ENCODE measurements around the gene CD24. TPM values are rescaled to one million over a fixed set of nuclear protein-coding genes. Genes with fewer than 3 reads are reported as not detected.
A peak's percentile ranks its signal among the peaks of the same experiment; 100 is the strongest.
"Not testable (repeated sequence)": the region's sequence is repeated elsewhere in the genome, so short reads cannot be mapped to it uniquely, and the experiment has no call there.

CD24 gene
- total and polyA plus RNA-seq, 4 donors = 0.94 to 41.7 (median 6.0) TPM

GRCh38 chr6:106989737-106990136 is 15.2 kb upstream of the CD24 start:
- H3K4me1 ChIP-seq (ENCODE audit: control insufficient read depth in 1 of 2, insufficient read depth in 2 of 2, low read length in 2 of 2); DNase-seq; H3K4me3 ChIP-seq (ENCODE audit: low read length in 2 of 2); H3K27ac ChIP-seq (ENCODE audit: low read depth in 1 of 2, low read length in 2 of 2); H3K36me3 ChIP-seq (ENCODE audit: control insufficient read depth in 1 of 2, insufficient read depth in 2 of 2, low read length in 1 of 2); H3K27me3 ChIP-seq (ENCODE audit: control insufficient read depth in 1 of 2, insufficient read depth in 2 of 2, low read length in 1 of 2); H3K9me3 ChIP-seq (ENCODE audit: control insufficient read depth, low read length); ATAC-seq (ENCODE audit: low FRiP score): not testable (repeated sequence)
- WGBS, 2 donors = 55 to 61% methylated on average over 3 of the region's 3 CpGs
- intact Hi-C loops (cut with DNase I) = loop anchor here in 1 of 2 donors (10.0 kb wide), 1 partner anchor 655 kb away; no protein-coding TSS in a partner anchor

DNA sequence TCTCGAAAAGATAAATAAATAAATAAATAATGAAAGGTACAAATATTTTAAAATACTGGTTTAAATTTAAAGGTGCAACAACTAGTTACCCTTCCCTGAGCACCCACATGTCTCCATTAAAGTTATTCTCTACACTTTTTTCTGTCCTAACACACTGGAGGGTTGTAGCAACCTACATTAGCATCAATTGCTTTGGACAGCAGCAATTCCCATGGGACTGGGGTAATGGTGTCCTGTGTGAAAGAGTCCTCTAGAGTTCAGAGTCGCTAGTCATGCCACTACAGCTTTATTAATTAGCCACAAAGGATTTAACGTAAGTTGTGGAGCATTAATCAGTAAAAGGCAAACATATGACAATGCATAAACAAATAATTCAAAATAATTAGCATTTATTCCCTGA is 14.1 kb upstream of the CD24 start:
- no peak overlapping the region for H3K4me3 ChIP-seq (ENCODE audit: low read length in 2 of 2)
- H3K36me3 ChIP-seq (ENCODE audit: control insufficient read depth in 1 of 2, insufficient read depth in 2 of 2, low read length in 1 of 2) = no peaks in the 10 kb centered on the region
- no peaks in the 10 kb centered on the region for H3K27me3 ChIP-seq (ENCODE audit: control insufficient read depth in 1 of 2, insufficient read depth in 2 of 2, low read length in 1 of 2)
- H3K9me3 ChIP-seq (ENCODE audit: control insufficient read depth, low read length) = no peaks in the 10 kb centered on the region
- intact Hi-C loops (cut with DNase I) = loop anchor here in 1 of 2 donors (10.0 kb wide), 1 partner anchor 654 kb away; no protein-coding TSS in a partner anchor
- DNase-seq = no peak
- no peak for ATAC-seq (ENCODE audit: low FRiP score)
- WGBS, 2 donors = 47 to 56% methylated on average over 3 of the region's 3 CpGs
- no peak overlapping the region for H3K27ac ChIP-seq (ENCODE audit: low read depth in 1 of 2, low read length in 2 of 2)
- H3K4me1 ChIP-seq (ENCODE audit: control insufficient read depth in 1 of 2, insufficient read depth in 2 of 2, low read length in 2 of 2) = no peaks in the 10 kb centered on the region

DNA sequence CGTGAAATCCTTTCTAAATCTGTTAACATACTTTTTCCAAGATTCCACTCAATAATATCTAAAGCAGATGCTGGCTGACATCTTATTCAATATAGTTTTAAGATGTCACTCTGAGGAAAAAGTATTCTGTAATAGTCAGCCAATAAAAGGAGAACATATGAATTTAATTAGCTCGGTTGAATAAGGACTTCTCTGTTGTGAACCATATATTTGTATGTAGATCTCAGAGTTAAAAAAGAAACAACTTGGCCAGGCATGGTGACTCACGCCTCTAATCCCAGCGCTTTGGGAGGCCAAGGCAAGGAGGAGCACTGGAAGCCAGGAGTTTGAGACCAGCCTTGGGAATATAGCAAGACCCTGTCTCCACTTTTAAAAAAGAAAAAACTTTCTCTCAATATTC is 7.4 kb upstream of the CD24 start:
- ATAC-seq (ENCODE audit: low FRiP score) = no peak
- intact Hi-C loops (cut with DNase I) = loop anchor here (5.0 to 10.0 kb wide), 2 partner anchors 535 to 647 kb away; no protein-coding TSS in a partner anchor
- H3K27me3 ChIP-seq (ENCODE audit: control insufficient read depth in 1 of 2, insufficient read depth in 2 of 2, low read length in 1 of 2) = no peaks in the 10 kb centered on the region

GRCh38 chr6:106980926-106981325 is 6.4 kb upstream of the CD24 start:
- no peak overlapping the region for H3K4me3 ChIP-seq (ENCODE audit: low read length in 2 of 2)
- no peak overlapping the region for H3K27ac ChIP-seq (ENCODE audit: low read depth in 1 of 2, low read length in 2 of 2)
- 73 to 83% methylated on average over 4 of the region's 4 CpGs for WGBS, 2 donors
- no peaks in the 10 kb centered on the region for H3K4me1 ChIP-seq (ENCODE audit: control insufficient read depth in 1 of 2, insufficient read depth in 2 of 2, low read length in 2 of 2)
- ATAC-seq (ENCODE audit: low FRiP score) (no peak), DNase-seq (no peak)
- intact Hi-C loops (cut with DNase I) = loop anchor here (5.0 to 10.0 kb wide), 2 partner anchors 534 to 646 kb away; no protein-coding TSS in a partner anchor
- no peaks in the 10 kb centered on the region for H3K36me3 ChIP-seq (ENCODE audit: control insufficient read depth in 1 of 2, insufficient read depth in 2 of 2, low read length in 1 of 2)
- H3K27me3 ChIP-seq (ENCODE audit: control insufficient read depth in 1 of 2, insufficient read depth in 2 of 2, low read length in 1 of 2) = no peaks in the 10 kb centered on the region
- H3K9me3 ChIP-seq (ENCODE audit: control insufficient read depth, low read length) = no peaks in the 10 kb centered on the region

More for the DNA sequence above, 7.4 kb upstream of the CD24 start:
- DNase-seq = no peak
- Histone ChIP-seq H3K36me3 (ENCODE audit: control insufficient read depth in 1 of 2, insufficient read depth in 2 of 2, low read length in 1 of 2) (no peaks in the 10 kb centered on the region), H3K9me3 (ENCODE audit: control insufficient read depth, low read length) (no peaks in the 10 kb centered on the region), H3K4me3 (ENCODE audit: low read length in 2 of 2) (no peak overlapping the region), H3K4me1 (ENCODE audit: control insufficient read depth in 1 of 2, insufficient read depth in 2 of 2, low read length in 2 of 2) (no peaks in the 10 kb centered on the region), H3K27ac (ENCODE audit: low read depth in 1 of 2, low read length in 2 of 2) (no peak overlapping the region)
- 51 to 63% methylated on average over 4 of the region's 4 CpGs for WGBS, 2 donors

DNA sequence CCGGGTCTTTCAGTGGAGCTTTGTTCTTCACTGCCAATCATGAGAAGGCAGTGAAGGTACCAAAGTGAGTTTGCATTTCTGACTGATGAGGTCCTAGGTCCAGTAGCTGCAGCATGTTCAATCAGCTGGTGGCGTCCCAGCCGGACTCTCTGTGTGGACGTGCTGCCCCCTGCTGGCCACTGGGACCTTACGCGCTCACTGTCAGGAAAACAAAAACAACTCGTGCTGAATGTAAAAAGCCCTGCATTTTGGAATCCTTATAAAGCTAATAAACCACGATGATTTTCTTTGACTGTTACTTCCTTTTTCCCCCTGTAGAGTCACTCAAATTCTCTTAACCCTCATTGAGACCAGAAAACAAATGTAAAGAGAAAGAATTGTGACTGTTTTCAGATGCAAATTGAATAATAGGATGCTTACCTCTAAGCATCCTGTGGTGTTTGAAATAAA is 4.9 kb upstream of the CD24 start:
- intact Hi-C loops (cut with DNase I) = loop anchor here (2.0 to 5.0 kb wide), 3 partner anchors 367 to 537 kb away; no protein-coding TSS in a partner anchor
- DNase-seq = peak; percentile 85 to 94
- H3K4me1 ChIP-seq (ENCODE audit: control insufficient read depth in 1 of 2, insufficient read depth in 2 of 2, low read length in 2 of 2) = no peaks in the 10 kb centered on the region
- no peaks in the 10 kb centered on the region for H3K9me3 ChIP-seq (ENCODE audit: control insufficient read depth, low read length)
- no peaks in the 10 kb centered on the region for H3K36me3 ChIP-seq (ENCODE audit: control insufficient read depth in 1 of 2, insufficient read depth in 2 of 2, low read length in 1 of 2)
- no peak overlapping the region for H3K27ac ChIP-seq (ENCODE audit: low read depth in 1 of 2, low read length in 2 of 2)
- 0 to 1% methylated on average over 8 of the region's 8 CpGs for WGBS, 2 donors
- H3K27me3 ChIP-seq (ENCODE audit: control insufficient read depth in 1 of 2, insufficient read depth in 2 of 2, low read length in 1 of 2) = no peaks in the 10 kb centered on the region
- peak; percentile 89 for ATAC-seq (ENCODE audit: low FRiP score)
- no peak overlapping the region for H3K4me3 ChIP-seq (ENCODE audit: low read length in 2 of 2)

GRCh38 chr6:106977246-106977645 is 2.7 kb upstream of the CD24 start:
- intact Hi-C loops (cut with DNase I) = loop anchor here in 1 of 2 donors (5.0 kb wide), 2 partner anchors 365 to 535 kb away; no protein-coding TSS in a partner anchor

DNA sequence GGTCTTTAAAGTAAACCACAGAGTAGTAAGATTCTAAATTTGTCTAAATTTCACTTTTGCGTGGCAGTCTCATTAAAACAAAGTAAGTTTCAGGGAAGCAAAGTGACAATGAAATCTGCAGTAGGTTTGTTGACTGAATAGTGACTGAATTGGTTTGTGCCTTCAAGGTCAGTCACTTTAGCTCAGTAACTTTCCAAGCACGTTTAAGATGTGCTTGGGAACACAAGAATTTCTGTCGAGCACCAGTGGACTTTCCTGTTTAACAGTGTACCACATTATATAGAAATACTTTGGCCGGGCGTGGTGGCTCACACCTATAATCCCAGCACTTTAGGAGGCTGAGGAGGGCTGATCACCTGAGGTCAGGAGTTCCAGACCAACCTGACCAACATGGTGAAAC is 1.7 kb upstream of the CD24 start:
- Histone ChIP-seq H3K27ac (ENCODE audit: low read depth in 1 of 2, low read length in 2 of 2) (no peak overlapping the region), H3K4me3 (ENCODE audit: low read length in 2 of 2) (no peak overlapping the region), H3K9me3 (ENCODE audit: control insufficient read depth, low read length) (no peaks in the 10 kb centered on the region), H3K4me1 (ENCODE audit: control insufficient read depth in 1 of 2, insufficient read depth in 2 of 2, low read length in 2 of 2) (no peaks in the 10 kb centered on the region), H3K27me3 (ENCODE audit: control insufficient read depth in 1 of 2, insufficient read depth in 2 of 2, low read length in 1 of 2) (peaks cover 0 to 1% of the 10 kb centered on the region in 2 donors), H3K36me3 (ENCODE audit: control insufficient read depth in 1 of 2, insufficient read depth in 2 of 2, low read length in 1 of 2) (no peaks in the 10 kb centered on the region)
- no peak for DNase-seq
- ATAC-seq (ENCODE audit: low FRiP score) = no peak
- 71 to 73% methylated on average over 5 of the region's 5 CpGs for WGBS, 2 donors
- intact Hi-C loops (cut with DNase I) = loop anchor here in 1 of 2 donors (5.0 kb wide), 2 partner anchors 364 to 534 kb away; no protein-coding TSS in a partner anchor

More at GRCh38 chr6:106977246-106977645, 2.7 kb upstream of the CD24 start:
- no peaks in the 10 kb centered on the region for H3K9me3 ChIP-seq (ENCODE audit: control insufficient read depth, low read length)
- WGBS, 2 donors = 54 to 62% methylated on average over 3 of the region's 3 CpGs
- H3K27ac ChIP-seq (ENCODE audit: low read depth in 1 of 2, low read length in 2 of 2) = no peak overlapping the region
- peaks cover 0 to 1% of the 10 kb centered on the region in 2 donors for H3K27me3 ChIP-seq (ENCODE audit: control insufficient read depth in 1 of 2, insufficient read depth in 2 of 2, low read length in 1 of 2)
- ATAC-seq (ENCODE audit: low FRiP score) (no peak), DNase-seq (no peak)
- H3K4me3 ChIP-seq (ENCODE audit: low read length in 2 of 2) = no peak overlapping the region
- no peaks in the 10 kb centered on the region for H3K36me3 ChIP-seq (ENCODE audit: control insufficient read depth in 1 of 2, insufficient read depth in 2 of 2, low read length in 1 of 2)
- no peaks in the 10 kb centered on the region for H3K4me1 ChIP-seq (ENCODE audit: control insufficient read depth in 1 of 2, insufficient read depth in 2 of 2, low read length in 2 of 2)

DNA sequence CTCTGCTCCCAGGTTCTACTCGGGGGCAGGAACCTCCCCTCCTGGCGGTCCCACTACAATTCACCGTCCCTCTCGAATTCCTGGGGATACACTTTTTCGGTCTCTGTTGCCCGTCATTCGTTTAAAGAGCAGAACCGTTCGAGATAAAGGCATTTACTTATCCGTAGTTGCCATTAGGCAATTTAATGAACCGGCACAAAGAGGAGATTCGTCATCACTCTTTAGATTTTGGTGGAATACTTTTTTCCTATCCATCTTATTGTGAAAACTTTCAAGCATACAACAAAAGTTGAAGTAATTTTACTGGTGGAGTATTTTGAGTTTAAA is 1.2 kb upstream of the CD24 start:
- intact Hi-C loops (cut with DNase I) = loop anchor here in 1 of 2 donors (5.0 kb wide), 2 partner anchors 363 to 533 kb away; no protein-coding TSS in a partner anchor
- no peaks in the 10 kb centered on the region for H3K36me3 ChIP-seq (ENCODE audit: control insufficient read depth in 1 of 2, insufficient read depth in 2 of 2, low read length in 1 of 2)
- ATAC-seq (ENCODE audit: low FRiP score) (no peak), DNase-seq (no peak)
- H3K4me1 ChIP-seq (ENCODE audit: control insufficient read depth in 1 of 2, insufficient read depth in 2 of 2, low read length in 2 of 2) = no peaks in the 10 kb centered on the region
- 3% methylated on average over 12 of the region's 12 CpGs for WGBS, 2 donors
- H3K27me3 ChIP-seq (ENCODE audit: control insufficient read depth in 1 of 2, insufficient read depth in 2 of 2, low read length in 1 of 2) = peaks cover 0 to 1% of the 10 kb centered on the region in 2 donors
- H3K9me3 ChIP-seq (ENCODE audit: control insufficient read depth, low read length) = no peaks in the 10 kb centered on the region
- H3K27ac ChIP-seq (ENCODE audit: low read depth in 1 of 2, low read length in 2 of 2) = no peak overlapping the region
- no peak overlapping the region for H3K4me3 ChIP-seq (ENCODE audit: low read length in 2 of 2)
